ENCODE measurements around the gene MRPL11.

The MRPL11 gene

DNA sequence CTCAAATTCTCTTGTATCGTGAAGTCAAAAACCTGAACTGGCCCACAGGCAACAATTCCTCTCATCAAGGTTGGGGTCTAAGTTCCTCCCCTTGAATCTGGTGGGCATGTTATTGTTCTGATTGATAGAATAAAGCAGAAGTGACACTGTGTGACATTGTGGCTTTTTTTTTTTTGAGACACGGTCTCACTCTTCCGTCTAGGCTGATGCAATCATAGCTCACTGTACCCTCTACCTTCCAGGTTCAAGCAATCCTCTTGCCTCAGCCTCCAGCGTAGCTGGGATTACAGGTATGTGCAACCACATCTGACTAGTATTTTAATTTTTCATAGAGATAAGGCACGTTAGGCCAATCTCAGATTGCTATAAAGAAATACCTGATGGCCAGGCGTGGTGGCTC lies 19.2 kb upstream of the MRPL11 start:
- DNase-seq (ENCODE audit: low spot score), result no peak

DNA sequence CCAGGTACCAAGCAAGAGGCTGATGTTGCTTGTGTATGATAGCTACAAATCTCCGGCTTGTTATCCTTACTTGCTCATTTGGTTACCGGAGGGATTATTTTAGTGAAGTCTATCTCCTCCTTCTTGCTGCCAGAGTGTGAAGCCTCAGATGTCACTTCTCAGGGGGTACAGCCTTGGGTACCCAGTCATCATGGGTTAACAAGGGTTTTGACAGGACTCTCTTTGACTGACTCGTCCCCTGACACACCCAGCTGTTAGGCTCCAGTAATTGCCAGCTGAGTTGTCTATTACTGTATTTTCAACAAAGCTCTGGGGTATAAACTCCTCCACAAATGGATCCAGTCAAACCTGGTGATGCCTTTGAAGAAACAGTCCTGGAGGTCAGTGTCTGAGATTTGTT lies 16.2 kb upstream of the MRPL11 start:
- TF ChIP-seq, protein P1, sequence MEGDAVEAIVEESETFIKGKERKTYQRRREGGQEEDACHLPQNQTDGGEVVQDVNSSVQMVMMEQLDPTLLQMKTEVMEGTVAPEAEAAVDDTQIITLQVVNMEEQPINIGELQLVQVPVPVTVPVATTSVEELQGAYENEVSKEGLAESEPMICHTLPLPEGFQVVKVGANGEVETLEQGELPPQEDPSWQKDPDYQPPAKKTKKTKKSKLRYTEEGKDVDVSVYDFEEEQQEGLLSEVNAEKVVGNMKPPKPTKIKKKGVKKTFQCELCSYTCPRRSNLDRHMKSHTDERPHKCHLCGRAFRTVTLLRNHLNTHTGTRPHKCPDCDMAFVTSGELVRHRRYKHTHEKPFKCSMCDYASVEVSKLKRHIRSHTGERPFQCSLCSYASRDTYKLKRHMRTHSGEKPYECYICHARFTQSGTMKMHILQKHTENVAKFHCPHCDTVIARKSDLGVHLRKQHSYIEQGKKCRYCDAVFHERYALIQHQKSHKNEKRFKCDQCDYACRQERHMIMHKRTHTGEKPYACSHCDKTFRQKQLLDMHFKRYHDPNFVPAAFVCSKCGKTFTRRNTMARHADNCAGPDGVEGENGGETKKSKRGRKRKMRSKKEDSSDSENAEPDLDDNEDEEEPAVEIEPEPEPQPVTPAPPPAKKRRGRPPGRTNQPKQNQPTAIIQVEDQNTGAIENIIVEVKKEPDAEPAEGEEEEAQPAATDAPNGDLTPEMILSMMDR (IDR thresholded peaks at IDR 0.05; ENCODE audit: extremely low read depth, missing control alignments), result no peak
- DNase-seq (ENCODE audit: low spot score), result no peak

More for the DNA sequence above, 19.2 kb upstream of the MRPL11 start:
- TF ChIP-seq, protein P1 (IDR thresholded peaks at IDR 0.05; ENCODE audit: extremely low read depth, missing control alignments), result no peak

DNA sequence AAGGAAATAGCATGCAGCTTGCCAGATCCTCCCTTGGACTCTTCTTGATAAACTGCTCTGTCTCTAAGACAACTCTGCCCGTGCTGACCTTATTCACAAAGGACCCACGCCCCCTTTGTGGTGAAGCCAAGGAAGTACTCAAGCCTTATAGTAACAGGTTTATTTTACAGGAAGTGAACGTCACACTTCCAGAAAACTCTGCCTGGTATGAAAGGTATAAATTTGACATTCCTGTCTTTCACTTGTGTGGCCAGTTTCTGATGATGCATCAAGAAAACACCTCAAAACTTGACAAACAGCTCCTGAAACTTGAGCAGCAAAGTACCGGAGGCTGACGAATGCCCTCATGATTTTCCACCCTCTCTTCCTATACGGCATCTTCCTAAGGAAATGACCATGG lies 15.6 kb upstream of the MRPL11 start:
- TF ChIP-seq, protein P1 (IDR thresholded peaks at IDR 0.05; ENCODE audit: extremely low read depth, missing control alignments), result no peak
- no peak for DNase-seq (ENCODE audit: low spot score)

DNA sequence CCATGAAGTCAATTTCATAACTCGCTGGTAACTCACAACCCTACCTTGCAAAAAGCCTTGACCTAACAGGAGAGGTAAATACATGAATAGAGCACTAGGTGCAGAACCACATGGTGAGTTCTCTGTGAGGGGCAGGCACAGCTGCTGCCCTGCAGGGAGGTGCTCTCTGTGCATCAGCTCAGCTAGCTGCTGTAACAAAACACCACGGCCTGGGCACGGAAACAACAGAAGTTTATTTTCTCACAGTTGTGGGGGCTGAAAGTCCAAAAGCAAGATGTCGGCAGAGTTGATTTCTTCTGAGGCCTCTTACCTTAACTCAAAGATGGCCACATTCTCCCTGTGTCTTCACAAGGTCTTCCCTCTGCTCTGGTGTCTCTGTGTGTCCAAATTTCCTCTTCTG lies 13.0 kb upstream of the MRPL11 start:
- DNase-seq (ENCODE audit: low spot score), result no peak
- TF ChIP-seq, protein P1 (IDR thresholded peaks at IDR 0.05; ENCODE audit: extremely low read depth, missing control alignments), result no peak

DNA sequence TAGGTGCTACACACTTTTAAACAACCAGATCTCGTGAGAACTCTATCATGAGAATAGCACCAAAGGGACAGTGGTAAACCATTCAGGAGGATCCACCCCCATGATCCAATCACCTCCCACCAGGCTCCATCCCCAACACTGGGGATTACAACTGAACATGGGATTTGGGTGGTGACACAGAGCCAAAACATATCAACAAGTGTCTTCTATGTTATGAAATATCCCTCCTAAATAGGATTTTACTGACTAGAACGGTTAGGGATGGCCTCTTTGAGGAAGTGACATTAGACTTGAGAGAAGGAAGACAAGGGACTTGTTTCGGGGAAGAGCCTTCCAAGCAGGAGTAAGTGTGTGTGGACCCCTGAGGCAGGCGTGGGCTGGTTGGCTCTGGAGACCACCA lies 11.9 kb upstream of the MRPL11 start:
- TF ChIP-seq, protein P1 (IDR thresholded peaks at IDR 0.05; ENCODE audit: extremely low read depth, missing control alignments), result no peak
- DNase-seq (ENCODE audit: low spot score), result no peak

DNA sequence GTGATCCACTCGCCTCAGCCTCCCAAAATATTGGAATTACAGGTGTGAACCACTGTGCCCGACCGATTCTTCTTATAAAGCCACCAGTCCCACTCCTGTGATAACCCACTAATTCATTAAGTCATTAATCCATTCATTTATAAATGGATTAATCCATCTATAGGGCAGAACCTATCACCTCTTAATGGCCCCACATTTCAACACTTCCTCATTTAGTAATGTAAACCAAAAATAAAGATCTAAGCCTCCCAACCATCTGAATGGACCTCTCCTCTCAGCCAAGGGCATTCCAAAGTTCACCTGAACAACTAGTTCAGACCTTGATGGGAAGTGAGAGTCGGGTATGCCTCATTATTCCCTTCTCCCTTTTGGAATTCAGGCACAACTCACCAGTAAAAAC lies 9.9 kb upstream of the MRPL11 start:
- no peak for DNase-seq (ENCODE audit: low spot score)
- TF ChIP-seq, protein P1 (IDR thresholded peaks at IDR 0.05; ENCODE audit: extremely low read depth, missing control alignments), result no peak

DNA sequence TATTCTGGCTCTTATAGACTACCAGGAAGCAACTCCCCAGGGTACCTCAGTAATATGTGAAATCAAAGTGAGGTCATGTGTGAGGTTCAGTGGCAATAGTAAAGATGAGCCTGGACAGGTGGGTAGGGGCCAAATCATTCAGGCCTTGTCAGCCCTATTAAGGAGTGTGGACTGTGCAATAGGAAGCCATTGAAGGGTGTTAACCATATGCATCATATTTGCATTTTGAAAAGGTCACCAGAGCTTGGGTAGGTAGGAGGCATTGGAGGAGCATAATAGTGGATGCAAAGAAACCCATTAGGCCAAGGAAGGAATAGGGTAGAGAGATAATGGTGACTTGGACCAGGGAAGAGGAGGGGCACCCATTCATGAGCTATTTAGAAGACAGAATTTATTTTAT lies 8.4 kb upstream of the MRPL11 start:
- DNase-seq (ENCODE audit: low spot score), result no peak
- TF ChIP-seq, protein P1 (IDR thresholded peaks at IDR 0.05; ENCODE audit: extremely low read depth, missing control alignments), result no peak

Data from GM20000 (cell line).